ENCODE data around the gene UBB. TPM values are rescaled to one million over a fixed set of nuclear protein-coding genes. Genes with fewer than 3 reads are reported as not detected.

The UBB gene
- total RNA-seq, 3 donors from 2014 or later (not counting 1 experiment from before 2014, with no cell fraction given): 1,492 to 1,665 (median 1,530) TPM

- no peak for ATAC-seq
- Mint-ChIP-seq H3K27ac (no peak overlapping the region), H3K27me3 (ENCODE audit: low read depth in 2 of 2) (peaks cover 0 to 3% of the 10 kb centered on the region in 2 donors)
These were observed 26.3 kb upstream of the UBB start for GRCh38 chr17:16354585-16354984.

DNA sequence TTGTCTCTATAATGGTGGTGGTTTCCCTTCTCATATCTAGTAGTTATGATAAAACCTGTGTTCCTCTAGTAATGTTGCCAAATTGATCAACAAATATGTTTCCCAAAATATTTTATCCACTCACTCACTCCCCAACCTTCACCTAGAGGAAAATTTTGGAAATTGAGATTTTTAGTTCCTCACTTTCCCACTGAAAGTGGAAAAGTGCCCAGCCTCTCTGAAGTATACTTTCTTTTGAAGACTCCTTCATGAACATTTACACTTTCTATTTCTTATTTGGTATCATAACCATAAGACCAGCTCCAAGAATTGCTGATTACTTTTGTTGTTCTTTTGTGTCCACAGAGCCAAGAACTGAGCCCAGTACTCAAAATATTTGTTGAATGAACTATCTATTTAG, 22.5 kb upstream of the UBB start:
- Histone ChIP-seq H3K36me3 (ENCODE audit: control insufficient read depth, insufficient read depth, low read length) (no peaks in the 10 kb centered on the region), H3K27ac (ENCODE audit: low read length) (no peak overlapping the region), H3K4me1 (ENCODE audit: control insufficient read depth, insufficient read depth, low read length) (peaks cover 4% of the 10 kb centered on the region), H3K9me3 (ENCODE audit: control insufficient read depth, insufficient read depth, low read length) (no peaks in the 10 kb centered on the region), H3K4me3 (ENCODE audit: low read length) (no peak overlapping the region), H3K27me3 (ENCODE audit: control insufficient read depth, insufficient read depth, low read length) (no peaks in the 10 kb centered on the region)
- Mint-ChIP-seq H3K36me3 (no peaks in the 10 kb centered on the region), H3K4me3 (no peak overlapping the region), H3K9me3 (no peaks in the 10 kb centered on the region), H3K4me1 (no peaks in the 10 kb centered on the region), H3K27ac (no peak overlapping the region), H3K27me3 (ENCODE audit: low read depth in 2 of 2) (peaks cover 0 to 3% of the 10 kb centered on the region in 2 donors)
- intact Hi-C loops (cut with micrococcal nuclease): no loop called here
- DNase-seq (no peak), ATAC-seq (no peak)
- no peak for TF ChIP-seq CTCF (IDR thresholded peaks at IDR 0.05)

More at GRCh38 chr17:16354585-16354984, 26.3 kb upstream of the UBB start:
- H3K4me3 Mint-ChIP-seq: peak overlapping the region; percentile 92
- Histone ChIP-seq H3K36me3 (ENCODE audit: control insufficient read depth, insufficient read depth, low read length) (no peaks in the 10 kb centered on the region), H3K9me3 (ENCODE audit: control insufficient read depth, insufficient read depth, low read length) (no peaks in the 10 kb centered on the region), H3K27ac (ENCODE audit: low read length) (no peak overlapping the region), H3K4me3 (ENCODE audit: low read length) (no peak overlapping the region), H3K27me3 (ENCODE audit: control insufficient read depth, insufficient read depth, low read length) (no peaks in the 10 kb centered on the region), H3K4me1 (ENCODE audit: control insufficient read depth, insufficient read depth, low read length) (peaks cover 13% of the 10 kb centered on the region)
- TF ChIP-seq CTCF (IDR thresholded peaks at IDR 0.05): no peak
- H3K4me1 Mint-ChIP-seq: peaks cover 10% of the 10 kb centered on the region in 2 donors
- no peaks in the 10 kb centered on the region for H3K36me3 Mint-ChIP-seq
- intact Hi-C loops (cut with micrococcal nuclease): loop anchor here (5.0 kb wide), 1 partner anchor 67 kb away; no protein-coding TSS in a partner anchor
- DNase-seq: no peak
- H3K9me3 Mint-ChIP-seq: no peaks in the 10 kb centered on the region
- 98% methylated on average over 10 of the region's 14 CpGs for WGBS (ENCODE audit: insufficient coverage)

- intact Hi-C loops (cut with micrococcal nuclease): no loop called here
- Mint-ChIP-seq H3K9me3 (no peaks in the 10 kb centered on the region), H3K27me3 (ENCODE audit: low read depth in 2 of 2) (peaks cover 0 to 3% of the 10 kb centered on the region in 2 donors), H3K27ac (no peak overlapping the region), H3K4me3 (no peak overlapping the region), H3K4me1 (no peaks in the 10 kb centered on the region), H3K36me3 (no peaks in the 10 kb centered on the region)
- DNase-seq (no peak), ATAC-seq (no peak)
- no peaks in the 10 kb centered on the region for H3K27me3 ChIP-seq (ENCODE audit: control insufficient read depth, insufficient read depth, low read length)
- no peaks in the 10 kb centered on the region for H3K36me3 ChIP-seq (ENCODE audit: control insufficient read depth, insufficient read depth, low read length)
- WGBS (ENCODE audit: insufficient coverage): 87% methylated on average over 8 of the region's 8 CpGs
- no peak overlapping the region for H3K27ac ChIP-seq (ENCODE audit: low read length)
- no peak overlapping the region for H3K4me3 ChIP-seq (ENCODE audit: low read length)
- H3K9me3 ChIP-seq (ENCODE audit: control insufficient read depth, insufficient read depth, low read length): no peaks in the 10 kb centered on the region
- no peaks in the 10 kb centered on the region for H3K4me1 ChIP-seq (ENCODE audit: control insufficient read depth, insufficient read depth, low read length)
- no peak for TF ChIP-seq CTCF (IDR thresholded peaks at IDR 0.05)
These were observed 19.0 kb upstream of the UBB start for GRCh38 chr17:16361874-16362273.
